NCI-H1092 (cell line): ENCODE results near the gene MSLN.

ENCODE experiments used
- DNase-seq: peaks from one replicate; lab custom pipeline; 2025; lab: John Stamatoyannopoulos, UW

Gene MSLN

GRCh38 chr16:807347-808084 lies 47.0 kb downstream of the MSLN start:
- peak; percentile 79 for DNase-seq

- no peak for DNase-seq
These were observed 47.5 kb downstream of the MSLN start for GRCh38 chr16:808085-808386.

- no peak for DNase-seq
These were observed 52.8 kb downstream of the MSLN start for GRCh38 chr16:813204-813915.

GRCh38 chr16:813916-814412 lies 53.4 kb downstream of the MSLN start:
- DNase-seq = no peak

GRCh38 chr16:814974-815373 lies 54.4 kb downstream of the MSLN start:
- no peak for DNase-seq

GRCh38 chr16:815861-816260 lies 55.3 kb downstream of the MSLN start:
- no peak for DNase-seq

- no peak for DNase-seq
These were observed 56.7 kb downstream of the MSLN start for GRCh38 chr16:817001-817906.

GRCh38 chr16:818132-818531 lies 57.6 kb downstream of the MSLN start:
- DNase-seq = no peak
